Heart left ventricle (tissue), 16 donors: Measurements from ENCODE around the gene DPYSL5. TPM values are rescaled to one million over a fixed set of nuclear protein-coding genes. Genes with fewer than 3 reads are reported as not detected.

Experiments
- ATAC-seq, 4 donors: fragments of 200-7000 bp; cut with Tn5 transposase; one replicate each; pipeline ENCODE4 v1.9.1; 2020 to 2022; ENCODE audit warnings: moderate library complexity in 4 of 4, mild to moderate bottlenecking in 3 of 4, moderate number of reproducible peaks in 1 of 4
- DNase-seq, 5 donors: peaks; one replicate each; pipeline ENCODE4 v3.0.0-alpha.2; 2020
- H3K27ac ChIP-seq, 12 donors: fragments of 200-600 bp; sonication (generic) in 4 of 12; one replicate each; pipeline versions ENCODE4 v1.5.0 to v1.8.0; 2016 to 2022; ENCODE audit warnings: mild to moderate bottlenecking in 2 of 12
- H3K27me3 ChIP-seq, 9 donors: fragments of 200-600 bp; sonication (generic) in 2 of 9; one replicate each; pipeline versions ENCODE4 v1.5.1 to v1.8.0; 2016 to 2022; ENCODE audit warnings: mild to moderate bottlenecking in 3 of 9
- H3K36me3 ChIP-seq, 9 donors: fragments of 200-600 bp; sonication (generic) in 2 of 9; one replicate each; pipeline versions ENCODE4 v1.5.0 to v1.8.0; 2018 to 2022; ENCODE audit warnings: mild to moderate bottlenecking in 2 of 9
- H3K4me1 ChIP-seq, 12 donors: fragments of 200-600 bp; sonication (generic) in 4 of 12; one replicate each; pipeline versions ENCODE4 v1.5.0 to v1.8.0; 2016 to 2022; ENCODE audit warnings: mild to moderate bottlenecking in 3 of 12
- H3K4me3 ChIP-seq, 12 donors: fragments of 200-600 bp; sonication (generic) in 4 of 12; one replicate each; pipeline versions ENCODE4 v1.5.0 to v1.8.0; 2017 to 2022; ENCODE audit warnings: mild to moderate bottlenecking in 9 of 12, moderate library complexity in 4 of 12
- H3K9me3 ChIP-seq, 12 donors: fragments of 200-600 bp; sonication (generic) in 4 of 12; one replicate each; pipeline versions ENCODE4 v1.5.0 to v1.8.0; 2016 to 2022; ENCODE audit warnings: mild to moderate bottlenecking in 1 of 12
- POLR2A ChIP-seq, 2 donors: fragments of 450-650 bp; IDR thresholded peaks; one replicate each; pipeline ENCODE4 v1.6.1; 2017; ENCODE audit warnings: antibody characterized with exemption in 2 of 2, mild to moderate bottlenecking in 2 of 2, moderate library complexity in 2 of 2
- WGBS, 4 donors: extraction: QIAGEN DNeasy Blood & Tissue Kit in 2 of 4; methylation state at CpG; one replicate each; pipeline versions ENCODE4 v1.1.5 to v1.1.7; 2013 to 2018; 5-methylcytosine and 5-hydroxymethylcytosine counted together
- intact Hi-C, 10 donors: fragments of 100-400 bp; cut with DNase I; formaldehyde crosslinking; loops; one replicate each; pipeline versions ENCODE4 v1.11.1 to v1.14.2; 2022
- polyA plus RNA-seq, 2 donors: library from polyadenylated mRNA; stranded (reverse); fragments of 200-250 nt; gene quantifications; one replicate each; pipeline ENCODE4 v1.2.3, GENCODE V29; 2013
- total RNA-seq, 9 donors: library from RNA; depleted of rRNA in 2 of 9; stranded (reverse); fragments of >200 nt in 2 of 9; fragmentation: NEBNext Ultra II Directional in 3 of 9; extraction: Animal tissue kit (Norgen Biotek cat#: 25700) in 3 of 9; gene quantifications; one replicate each; pipeline versions ENCODE4 v1.1.0 to v1.2.4, GENCODE V29; 2016 to 2023
- TF ChIP-seq, protein P1 (sequence below), 12 donors: fragments of 200-600 bp; sonication (generic) in 4 of 12; IDR thresholded peaks; one replicate each; pipeline versions ENCODE4 v1.5.0 to v1.8.0; 2018 to 2022; ENCODE audit warnings: antibody characterized with exemption in 12 of 12, mild to moderate bottlenecking in 5 of 12
- donor health status: ischemic (EF 13 %, LVEDD 7.1; RV severe dilation, severe dysfunction).
- donor health status: healthy with polysubstance abuse.
- donor health status: DM: no; HTN: yes; CAD: no.
- donor health status: DM: no; HTN: no; CAD: no.
- donor health status: ischemic (EF 25% LVEDD 6.9; RV normal size, moderate dysfunction).
- donor health status: ischemic (EF 25% LVEDD 5.7; RV mildly dilated, moderate dysfunction).
- donor health status: healthy.
- donor health status: DM: yes; HTN: yes; CAD: no.
- donor health status: ischemic (EF 35%, LVEDD 5.7; RV mildly dilated, moderate dysfunction).
- donor health status: nonischemic (EF 11% LVEDD 7.7; RV severe dilation, severe dysfunction).
- donor health status: DM: yes; HTN: yes; CAD: no.
- donor health status: PGD.
- donor health status: ischemic (EF 29% LVEDD 5.4; RV normal size, mild dysfunction).
- donor health status: nonischemic (EF 23%, LVEDD 6.1; RV moderate dilation, normal function).

DPYSL5 gene
- total and polyA plus RNA-seq, 11 donors, result 0.06 to 0.13 TPM; not detected in 9

GRCh38 chr2:26968001-26968400 lies 120.1 kb downstream of the DPYSL5 start:
- 71 to 79% (median 74%) methylated on average over 3 of the region's 3 CpGs for WGBS, 4 donors
- Histone ChIP-seq H3K36me3 (no peaks in the 10 kb centered on the region), H3K9me3 (no peaks in the 10 kb centered on the region), H3K4me1 (peaks cover 0 to 31% (median 21%) of the 10 kb centered on the region in 12 donors), H3K4me3 (no peak overlapping the region), H3K27ac (no peak overlapping the region), H3K27me3 (no peaks in the 10 kb centered on the region)
- TF ChIP-seq POLR2A (IDR thresholded peaks at IDR 0.05), result no peak
- TF ChIP-seq, protein P1, sequence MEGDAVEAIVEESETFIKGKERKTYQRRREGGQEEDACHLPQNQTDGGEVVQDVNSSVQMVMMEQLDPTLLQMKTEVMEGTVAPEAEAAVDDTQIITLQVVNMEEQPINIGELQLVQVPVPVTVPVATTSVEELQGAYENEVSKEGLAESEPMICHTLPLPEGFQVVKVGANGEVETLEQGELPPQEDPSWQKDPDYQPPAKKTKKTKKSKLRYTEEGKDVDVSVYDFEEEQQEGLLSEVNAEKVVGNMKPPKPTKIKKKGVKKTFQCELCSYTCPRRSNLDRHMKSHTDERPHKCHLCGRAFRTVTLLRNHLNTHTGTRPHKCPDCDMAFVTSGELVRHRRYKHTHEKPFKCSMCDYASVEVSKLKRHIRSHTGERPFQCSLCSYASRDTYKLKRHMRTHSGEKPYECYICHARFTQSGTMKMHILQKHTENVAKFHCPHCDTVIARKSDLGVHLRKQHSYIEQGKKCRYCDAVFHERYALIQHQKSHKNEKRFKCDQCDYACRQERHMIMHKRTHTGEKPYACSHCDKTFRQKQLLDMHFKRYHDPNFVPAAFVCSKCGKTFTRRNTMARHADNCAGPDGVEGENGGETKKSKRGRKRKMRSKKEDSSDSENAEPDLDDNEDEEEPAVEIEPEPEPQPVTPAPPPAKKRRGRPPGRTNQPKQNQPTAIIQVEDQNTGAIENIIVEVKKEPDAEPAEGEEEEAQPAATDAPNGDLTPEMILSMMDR (IDR thresholded peaks at IDR 0.05), result no peak
- intact Hi-C loops, result loop anchor here in 4 of 10 donors (10.0 kb wide), 3 partner anchors 227 to 317 kb away; partner anchors contain the start of genes DNAJC5G (in 1 of the 4) and TRIM54 (in 1 of the 4)
- ATAC-seq (no peak), DNase-seq (no peak)

- WGBS, 4 donors, result 71 to 79% (median 74%) methylated on average over 10 of the region's 10 CpGs
- Histone ChIP-seq H3K36me3 (no peaks in the 10 kb centered on the region), H3K27ac (no peak overlapping the region), H3K27me3 (no peaks in the 10 kb centered on the region), H3K4me3 (no peak overlapping the region), H3K4me1 (peaks cover 0 to 33% (median 22%) of the 10 kb centered on the region in 12 donors), H3K9me3 (no peaks in the 10 kb centered on the region)
- intact Hi-C loops, result loop anchor here in 4 of 10 donors (10.0 kb wide), 3 partner anchors 226 to 316 kb away; partner anchors contain the start of genes DNAJC5G (in 1 of the 4) and TRIM54 (in 1 of the 4)
- ATAC-seq (no peak), DNase-seq (no peak)
- TF ChIP-seq, protein P1 (IDR thresholded peaks at IDR 0.05), result no peak
- TF ChIP-seq POLR2A (IDR thresholded peaks at IDR 0.05), result no peak
Measured at GRCh38 chr2:26969077-26969844, 121.3 kb downstream of the DPYSL5 start.

GRCh38 chr2:26970244-26970927 lies 122.5 kb downstream of the DPYSL5 start, which contains the start of gene MAPRE3:
MAPRE3 (plus strand) TSS chr2:26970637; CDS start chr2:27022219, 51,582 bp downstream.
- no peaks in the 10 kb centered on the region for H3K36me3 ChIP-seq
- H3K27me3 ChIP-seq, result no peaks in the 10 kb centered on the region
- DNase-seq (peak; percentile 79 to 93 (median 84)), ATAC-seq (peak; percentile 76 to 97 (median 93))
- peak within 1 kb of the TSS; percentile 64 to 96 (median 84) for H3K4me3 ChIP-seq
- H3K4me1 ChIP-seq, result peaks cover 0 to 33% (median 22%) of the 10 kb centered on the region in 12 donors
- no peaks in the 10 kb centered on the region for H3K9me3 ChIP-seq
- H3K27ac ChIP-seq, result peak within 1 kb of the TSS in 11 of 12 donors; percentile 58 to 86 (median 72)
- intact Hi-C loops, result loop anchor here in 1 of 10 donors (1.0 kb wide), 1 partner anchor 80 kb away; no protein-coding TSS in a partner anchor
- TF ChIP-seq, protein P1 (IDR thresholded peaks at IDR 0.05), result no peak
- peak in 1 of 2 donors; percentile 34 for TF ChIP-seq POLR2A (IDR thresholded peaks at IDR 0.05)
- 0 to 1% (median 0%) methylated on average over 38 to 69 of the region's 69 CpGs for WGBS, 4 donors
